Central memory CD4-positive, alpha-beta T cell (primary cell): Measurements from ENCODE around the gene EDC3.
"Not testable (repeated sequence)": the region's sequence is repeated elsewhere in the genome, so short reads cannot be mapped to it uniquely, and the experiment has no call there.

Source experiments
- DNase-seq: peaks from one replicate; pipeline ENCODE4 v3.0.0; 2022

Gene EDC3

GRCh38 chr15:74709011-74709410, 13.2 kb upstream of the EDC3 start:
- no peak for DNase-seq

- no peak for DNase-seq
Measured at GRCh38 chr15:74696808-74697207, 984 bp upstream of the EDC3 start.

DNA sequence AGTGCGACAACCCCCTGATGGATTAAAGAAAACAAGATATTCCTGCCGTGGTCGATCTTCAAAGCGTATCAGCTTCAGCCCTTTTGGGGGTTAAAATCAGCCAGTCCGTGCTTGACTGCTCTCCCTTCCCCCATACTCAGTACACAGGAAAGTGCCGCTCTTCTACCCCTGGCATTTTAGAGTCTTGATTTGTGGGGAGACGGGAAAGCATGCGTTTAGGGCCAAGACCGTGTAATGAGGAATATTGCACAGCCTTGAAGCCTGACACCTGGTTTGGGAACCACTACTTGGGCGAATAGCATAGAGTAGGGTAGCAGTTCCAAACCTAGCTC, 540 bp upstream of the EDC3 start:
- DNase-seq = no peak

DNA sequence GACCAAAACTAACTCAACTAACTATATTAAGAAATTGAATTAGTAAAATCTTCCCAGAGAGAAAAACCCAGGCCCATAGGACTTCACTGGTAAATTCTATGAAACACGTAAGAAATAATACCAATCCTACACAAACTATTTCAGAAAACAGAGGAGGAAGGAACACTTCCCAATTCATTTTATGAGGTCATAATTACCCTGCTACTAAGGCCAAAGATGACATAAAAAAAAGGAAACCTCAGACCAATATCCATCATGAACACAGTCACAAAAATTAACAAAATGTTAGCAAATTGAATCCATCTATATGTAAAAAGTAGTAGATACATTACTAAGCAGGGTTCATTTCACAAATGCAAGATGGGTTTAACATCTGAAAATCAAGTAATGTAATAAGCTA, 3.5 kb downstream of the EDC3 start:
- DNase-seq = no peak

DNA sequence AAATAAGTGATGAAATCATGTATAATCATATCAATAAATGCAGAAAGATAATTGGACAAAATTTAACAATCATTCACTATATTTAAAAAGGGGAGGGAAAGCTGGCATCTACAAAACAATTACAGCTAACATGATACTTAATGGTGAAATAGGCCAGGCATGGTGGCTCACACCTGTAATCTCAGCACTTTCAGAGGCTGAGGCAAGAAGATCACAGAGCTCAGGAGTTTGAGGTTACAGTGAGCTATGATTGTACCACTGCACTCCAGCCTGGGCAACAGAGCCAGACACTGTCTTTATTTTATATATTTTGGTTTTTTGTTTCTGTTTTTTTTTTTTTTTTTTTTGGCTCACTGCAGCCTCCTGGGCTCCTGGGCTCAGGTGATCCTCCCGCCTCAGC, 12.1 kb downstream of the EDC3 start:
- DNase-seq = no peak

- DNase-seq = no peak
Measured at GRCh38 chr15:74682954-74683353, 12.9 kb downstream of the EDC3 start.

DNA sequence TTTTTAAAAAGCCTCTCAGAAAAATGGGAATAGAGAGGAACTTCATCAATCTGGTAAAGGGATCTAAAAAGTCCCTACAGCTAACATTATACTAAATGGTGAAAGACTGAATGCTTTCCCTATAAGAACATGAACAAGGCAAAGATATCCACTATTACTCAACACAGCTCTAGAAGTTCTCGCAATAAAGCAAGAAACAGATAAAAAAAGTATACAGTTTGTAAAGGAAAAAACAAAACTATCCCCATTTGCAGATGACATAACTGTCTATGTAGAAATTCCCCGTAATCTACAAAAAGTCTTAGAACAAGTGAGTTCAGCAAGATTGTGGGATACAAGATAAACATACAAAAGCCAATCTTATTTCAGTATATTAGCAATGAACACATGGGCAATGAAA, 15.4 kb downstream of the EDC3 start:
- DNase-seq = no peak

DNA sequence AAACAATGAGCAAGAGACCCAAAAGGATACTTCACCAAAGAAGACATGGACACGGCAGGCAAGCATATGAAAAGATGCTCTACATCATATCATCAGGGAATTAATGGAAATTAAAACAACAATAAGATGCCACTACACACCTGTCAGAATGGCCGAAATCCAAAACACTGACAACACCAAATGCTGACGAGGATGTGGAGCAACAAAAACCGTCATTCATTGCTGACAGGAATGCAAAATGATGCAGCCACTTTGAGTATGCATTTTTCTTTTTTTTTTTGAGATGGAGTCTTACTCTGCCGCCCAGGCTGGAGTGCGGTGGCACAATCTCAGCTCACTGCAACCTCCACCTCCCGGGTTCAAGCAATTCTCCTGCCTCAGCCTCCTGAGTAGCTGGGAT, 19.0 kb downstream of the EDC3 start:
- DNase-seq = no peak

- DNase-seq = no peak
Measured at GRCh38 chr15:74674161-74674560, 21.7 kb downstream of the EDC3 start.

GRCh38 chr15:74669627-74670026, 26.2 kb downstream of the EDC3 start:
- no peak for DNase-seq

DNA sequence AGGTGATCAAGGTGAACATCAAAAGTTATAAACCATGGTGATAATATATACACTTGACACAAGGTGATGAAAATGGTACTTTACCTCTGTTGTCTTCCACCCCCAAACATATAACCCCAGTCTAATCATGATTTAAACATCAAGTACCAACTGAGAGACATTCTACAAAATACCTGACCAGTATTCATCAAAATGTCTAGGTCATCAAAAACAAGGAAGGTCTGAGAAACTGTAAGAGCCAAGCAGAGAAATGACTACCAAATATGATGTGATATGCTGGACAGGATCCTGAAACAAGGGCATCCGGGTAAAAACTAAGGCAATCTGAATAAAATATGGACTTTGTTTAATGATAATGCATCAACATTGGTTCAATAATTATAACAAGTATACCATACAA, 27.8 kb downstream of the EDC3 start:
- no peak for DNase-seq

GRCh38 chr15:74664670-74665069, 31.2 kb downstream of the EDC3 start:
- DNase-seq = no peak

GRCh38 chr15:74664028-74664616, 31.7 kb downstream of the EDC3 start:
- DNase-seq = no peak

DNA sequence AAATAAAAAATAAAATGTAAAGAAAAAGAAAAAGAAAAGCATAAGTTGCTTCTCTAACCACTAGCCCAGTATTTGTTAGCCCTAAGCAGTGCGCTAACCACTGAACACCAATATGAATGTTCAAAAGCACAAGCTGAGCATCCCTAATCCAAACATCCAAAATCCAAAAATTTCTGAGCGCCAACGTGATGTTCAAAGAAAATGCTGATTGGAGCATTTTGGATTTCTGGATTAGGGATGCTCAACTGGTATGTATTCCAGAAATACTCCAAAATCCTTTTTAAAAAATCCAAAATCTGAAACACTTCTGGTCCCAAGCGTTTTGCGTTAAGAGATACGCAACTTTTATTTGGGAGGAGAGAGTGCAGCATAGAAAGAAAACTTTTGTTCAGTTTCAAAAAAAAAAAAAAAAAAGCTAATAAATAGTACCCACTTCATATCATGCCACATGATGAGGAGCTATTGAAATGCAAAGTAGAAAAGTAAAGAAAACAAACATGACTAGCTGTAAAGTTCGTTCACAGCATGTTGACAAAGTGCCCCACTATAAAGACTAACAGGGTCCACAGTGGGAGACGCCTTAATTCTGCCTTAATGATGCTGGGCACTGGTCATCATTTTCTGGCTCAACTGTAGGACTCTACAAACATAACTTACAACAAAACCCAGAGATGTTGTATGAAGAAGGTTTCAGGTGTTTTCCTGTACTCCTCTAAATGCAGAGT, 32.4 kb downstream of the EDC3 start:
- no peak for DNase-seq

GRCh38 chr15:74662064-74662860, 33.6 kb downstream of the EDC3 start:
- DNase-seq = no peak

DNA sequence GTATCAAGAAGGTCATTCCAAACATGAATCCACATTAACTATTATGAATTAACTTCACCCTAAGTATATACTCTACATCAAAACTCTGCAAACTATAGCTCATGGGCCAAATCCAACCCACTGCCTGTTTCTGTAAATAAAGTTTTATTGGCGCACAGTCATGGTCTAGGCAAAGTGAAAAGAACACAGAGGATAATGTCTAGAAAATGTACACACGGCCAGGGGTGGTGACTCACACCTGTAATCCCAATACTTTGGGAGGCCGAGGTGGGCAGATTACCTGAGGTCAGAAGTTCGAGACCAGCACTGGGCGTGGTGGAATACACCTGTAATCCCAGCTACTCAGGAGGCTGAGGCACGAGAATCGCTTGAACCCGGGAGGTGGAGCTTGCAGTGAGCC, 34.5 kb downstream of the EDC3 start:
- not testable (repeated sequence) for DNase-seq

DNA sequence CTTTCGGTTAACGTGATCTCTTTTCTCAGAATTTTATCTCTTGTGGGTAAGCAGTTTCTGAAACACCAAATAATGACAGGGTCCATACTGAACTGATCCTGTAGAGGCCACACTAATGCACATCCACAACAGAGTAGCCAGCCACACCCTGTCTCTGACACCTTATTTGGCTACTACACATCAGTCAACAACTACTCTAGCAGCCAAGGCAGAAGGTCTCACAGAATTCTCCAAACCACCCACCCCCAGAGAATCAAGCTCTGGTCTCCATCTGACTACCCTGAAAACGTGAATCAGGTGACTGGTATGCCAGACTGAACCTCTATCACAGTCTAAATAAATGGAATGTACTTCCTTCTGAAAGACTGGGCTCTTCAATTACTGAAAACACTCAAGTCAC, 38.0 kb downstream of the EDC3 start:
- no peak for DNase-seq

DNA sequence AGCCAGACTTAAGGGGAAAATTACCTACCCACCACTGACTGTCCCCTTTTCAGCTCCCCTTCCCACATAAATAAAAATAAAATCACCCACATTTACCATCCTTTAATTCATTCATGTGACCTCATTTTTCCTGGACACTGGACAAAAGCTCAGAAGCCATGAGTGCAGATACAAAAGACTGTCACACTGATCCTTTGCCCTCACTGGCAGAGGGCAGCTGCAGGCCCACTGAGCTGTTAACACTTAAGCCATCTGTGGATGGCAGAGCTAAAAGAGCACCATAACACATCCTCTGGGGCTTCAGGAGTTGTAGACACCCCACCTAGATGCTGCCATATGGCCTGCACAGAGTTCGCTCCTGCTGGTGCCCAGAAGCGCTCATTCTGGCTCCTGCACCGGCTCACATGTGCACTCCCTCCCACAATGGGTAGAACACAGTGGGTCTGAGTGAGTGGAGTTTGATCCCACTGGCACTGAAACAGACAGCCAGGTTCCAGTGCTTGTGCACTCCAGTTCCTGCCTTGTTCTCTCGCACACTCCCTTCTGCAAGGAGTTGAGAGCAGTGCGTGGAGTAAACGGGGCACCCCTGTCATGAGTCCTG, 38.8 kb downstream of the EDC3 start:
- DNase-seq = no peak

DNA sequence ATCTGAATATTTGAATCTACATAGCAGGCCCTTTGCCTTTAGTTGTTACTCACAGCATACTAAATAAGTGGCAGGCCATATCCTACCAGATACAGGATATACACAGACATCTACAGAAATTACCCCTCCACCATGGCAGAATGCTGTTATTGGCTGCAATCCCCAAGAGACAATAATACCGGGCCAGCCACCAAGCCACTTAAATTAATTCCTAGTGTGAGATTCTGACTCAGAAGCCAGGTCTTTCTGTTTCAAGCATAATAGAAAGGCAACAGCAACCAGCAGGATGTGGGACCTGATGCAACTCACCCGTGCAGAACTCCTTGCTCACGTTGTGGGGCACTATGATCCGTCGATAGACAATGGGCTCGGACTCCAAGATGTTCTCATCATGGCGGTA, 40.4 kb downstream of the EDC3 start:
- DNase-seq = no peak

- DNase-seq = no peak
Measured at GRCh38 chr15:74653426-74654102, 42.3 kb downstream of the EDC3 start.

- no peak for DNase-seq
Measured at GRCh38 chr15:74651242-74651741, 44.5 kb downstream of the EDC3 start.

DNA sequence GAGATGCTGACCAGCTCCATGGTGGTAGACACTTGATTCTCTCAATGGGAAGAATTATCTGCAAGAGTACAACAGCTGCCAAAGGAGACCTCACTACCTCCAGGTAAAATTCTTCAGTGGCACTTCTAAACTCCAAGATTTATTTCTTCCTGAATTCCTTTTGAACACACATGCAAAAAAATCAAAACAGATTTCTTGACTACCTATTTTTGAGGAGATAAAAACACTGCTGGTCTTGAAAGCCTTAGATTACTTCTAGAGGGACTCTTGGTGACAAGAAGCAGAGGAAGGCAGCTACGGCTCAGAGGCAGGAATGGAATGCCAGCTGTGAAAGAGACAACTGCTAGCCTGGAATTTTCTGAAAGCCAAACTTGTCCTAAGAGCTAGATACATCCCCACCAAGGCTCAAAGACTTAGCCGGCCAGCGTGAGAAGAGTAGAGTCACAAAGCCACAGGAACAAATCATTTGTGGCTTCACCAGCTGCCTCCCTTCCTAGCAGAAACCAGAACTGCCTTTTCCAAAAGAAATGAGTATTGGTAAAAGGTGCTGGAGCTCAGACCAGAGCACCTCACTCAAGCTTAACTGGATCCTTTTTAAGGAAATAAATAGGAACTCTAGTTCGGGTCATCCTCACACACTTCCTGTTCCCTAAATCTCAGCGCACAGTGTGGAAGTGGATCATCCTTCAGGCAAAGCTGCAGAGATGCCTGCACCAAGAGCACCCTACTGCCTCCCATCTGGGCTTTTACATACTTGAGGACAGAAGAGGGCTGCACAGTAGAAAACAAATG, 47.6 kb downstream of the EDC3 start:
- DNase-seq = no peak
